Activated CD8-positive, alpha-beta memory T cell treated with anti-CD3 and anti-CD28 coated beads for 4 hours (primary cell): ENCODE measurements around the gene NUP214.
"Not testable (repeated sequence)": the region's sequence is repeated elsewhere in the genome, so short reads cannot be mapped to it uniquely, and the experiment has no call there.

Experiments used
- DNase-seq, 2 donors: peaks; one replicate each; pipeline ENCODE4 v3.0.0-alpha.2; 2020; ENCODE audit warnings: low read depth in 2 of 2

The NUP214 gene

GRCh38 chr9:131233995-131234394, 108.6 kb downstream of the NUP214 start:
- DNase-seq, result no peak

DNA sequence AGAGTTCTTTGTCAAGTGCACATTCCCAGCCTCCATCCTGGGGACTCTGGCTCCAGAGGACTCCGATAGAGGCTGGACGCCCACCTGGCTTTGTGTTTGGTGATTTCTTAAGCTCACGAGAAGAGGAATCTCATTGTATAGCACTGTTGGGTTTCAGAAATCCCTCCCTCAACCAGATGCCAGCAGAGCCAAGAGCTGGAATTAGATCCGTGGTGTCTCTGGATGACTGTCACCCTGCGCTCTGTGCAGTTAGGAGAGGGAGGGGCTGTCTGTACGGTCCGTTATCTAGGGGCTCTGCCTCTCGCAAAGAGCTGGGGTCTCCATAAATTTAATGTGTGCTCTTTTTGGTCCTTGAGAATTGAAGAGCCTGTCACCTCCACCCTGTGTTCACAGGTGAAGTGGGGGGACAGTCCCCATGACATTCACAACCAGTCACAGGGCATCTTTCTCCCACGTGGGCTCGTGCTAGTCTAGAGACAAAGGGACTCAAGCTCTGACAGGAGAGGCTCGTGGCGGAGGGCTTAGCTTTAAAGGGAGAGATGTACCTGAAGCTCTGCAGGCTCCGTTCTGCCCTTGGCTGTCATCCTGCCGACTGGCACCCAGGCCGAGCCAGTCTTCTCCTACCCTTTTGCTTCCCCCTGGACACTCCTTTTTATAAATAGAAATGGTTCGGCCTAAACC, 109.6 kb downstream of the NUP214 start:
- no peak for DNase-seq

GRCh38 chr9:131235480-131235851, 110.1 kb downstream of the NUP214 start:
- no peak for DNase-seq

DNA sequence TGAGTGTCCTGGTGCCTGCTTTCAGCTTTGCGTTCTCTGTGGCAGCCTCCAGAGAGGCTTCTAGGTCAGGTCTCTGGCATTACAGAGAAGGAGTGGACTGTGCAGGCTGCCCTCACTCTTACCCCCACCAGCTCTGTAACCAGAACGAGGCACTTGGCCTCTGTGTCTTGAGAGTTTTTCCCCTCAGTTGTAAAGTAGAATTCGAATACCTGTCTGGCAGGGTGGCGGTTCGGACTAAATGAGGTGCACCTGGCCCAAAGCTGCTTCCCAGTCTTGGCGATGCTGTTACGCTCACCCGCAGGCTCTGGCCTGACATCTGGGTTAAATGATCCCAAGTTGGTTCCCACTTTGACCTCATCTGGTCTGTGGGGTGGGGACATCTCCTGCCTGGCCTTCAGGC, 110.8 kb downstream of the NUP214 start:
- no peak for DNase-seq

- DNase-seq, result no peak
Measured at GRCh38 chr9:131236761-131237160, 111.4 kb downstream of the NUP214 start.

- DNase-seq, result no peak
Measured at GRCh38 chr9:131237291-131237690, 111.9 kb downstream of the NUP214 start.

GRCh38 chr9:131237931-131238401, 112.6 kb downstream of the NUP214 start:
- peak; percentile 61 to 65 for DNase-seq

GRCh38 chr9:131238402-131239021, 113.1 kb downstream of the NUP214 start:
- no peak for DNase-seq

GRCh38 chr9:131239161-131239975, 114.0 kb downstream of the NUP214 start:
- DNase-seq, result no peak

- DNase-seq, result no peak
Measured at GRCh38 chr9:131240047-131240921, 114.9 kb downstream of the NUP214 start.

- not testable (repeated sequence) for DNase-seq
Measured at GRCh38 chr9:131244331-131244730, 118.9 kb downstream of the NUP214 start.

- no peak for DNase-seq
Measured at GRCh38 chr9:131246618-131247017, 121.2 kb downstream of the NUP214 start.

DNA sequence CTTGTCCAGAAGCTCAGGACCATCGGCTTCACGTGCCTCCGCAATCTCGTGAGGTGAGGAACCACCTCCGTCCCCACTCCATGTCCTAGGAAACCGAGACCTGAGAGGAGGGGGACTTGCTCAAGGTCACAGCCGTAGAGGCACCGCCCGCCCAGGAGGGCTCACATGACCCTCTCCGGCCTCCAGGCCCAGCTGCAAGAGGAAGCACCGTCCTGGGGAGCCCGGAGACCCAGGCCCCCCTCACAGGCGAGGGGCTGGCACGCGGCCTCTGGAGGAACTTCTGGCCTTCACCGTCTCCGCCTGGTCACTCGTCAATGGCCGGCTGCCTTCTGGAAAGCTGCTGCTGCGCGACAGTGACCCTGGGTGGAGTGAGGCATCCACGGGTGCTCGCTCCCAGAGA, 126.7 kb downstream of the NUP214 start:
- no peak for DNase-seq

DNA sequence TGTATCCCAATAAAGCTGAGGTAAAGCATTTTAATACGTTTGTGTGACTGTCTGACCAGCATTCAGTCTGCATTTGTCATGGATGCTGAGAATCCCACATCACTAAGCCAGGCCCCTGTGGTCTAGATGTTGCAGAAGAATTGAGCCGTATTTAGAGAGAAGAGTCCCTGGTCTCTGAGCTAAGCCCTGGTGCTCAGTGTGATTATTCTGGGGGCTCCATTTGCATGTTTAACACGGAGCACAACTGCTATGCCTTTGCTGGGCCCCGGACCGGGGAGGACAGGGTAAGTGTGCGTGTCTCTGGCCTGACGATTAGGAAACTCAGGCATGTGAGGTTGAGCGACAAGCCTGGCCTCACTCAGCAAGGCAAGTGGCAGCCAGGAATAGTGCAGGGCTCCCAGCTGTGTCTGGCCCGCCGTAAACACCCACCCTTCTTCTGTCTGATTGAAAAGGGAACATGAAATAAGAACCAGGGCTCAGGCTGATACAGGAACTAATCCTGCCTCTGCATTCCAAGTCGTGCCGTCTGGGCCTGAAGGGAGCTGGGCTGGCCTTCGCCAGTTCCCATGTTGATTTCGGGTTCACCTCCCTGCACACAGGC, 128.6 kb downstream of the NUP214 start:
- no peak for DNase-seq

DNA sequence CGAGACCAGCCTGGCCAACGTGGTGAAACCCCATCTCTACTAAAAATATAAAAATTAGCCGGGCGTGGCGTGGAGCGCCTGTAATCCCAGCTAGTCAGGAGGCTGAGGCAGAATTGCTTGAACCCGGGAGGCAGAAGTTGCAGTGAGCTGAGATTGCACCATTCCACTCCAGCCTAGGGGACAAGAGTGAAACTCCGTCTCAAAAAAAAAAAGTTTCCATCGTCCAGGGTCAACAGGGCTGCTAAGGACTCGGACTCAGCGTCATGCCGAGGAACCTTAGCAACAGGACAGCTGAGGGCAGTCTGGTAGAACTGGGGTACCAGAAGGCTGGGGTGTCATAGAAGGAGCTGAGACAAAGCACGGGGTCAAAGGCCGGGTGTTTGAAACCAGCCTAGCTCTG, 129.2 kb downstream of the NUP214 start:
- DNase-seq, result no peak

DNA sequence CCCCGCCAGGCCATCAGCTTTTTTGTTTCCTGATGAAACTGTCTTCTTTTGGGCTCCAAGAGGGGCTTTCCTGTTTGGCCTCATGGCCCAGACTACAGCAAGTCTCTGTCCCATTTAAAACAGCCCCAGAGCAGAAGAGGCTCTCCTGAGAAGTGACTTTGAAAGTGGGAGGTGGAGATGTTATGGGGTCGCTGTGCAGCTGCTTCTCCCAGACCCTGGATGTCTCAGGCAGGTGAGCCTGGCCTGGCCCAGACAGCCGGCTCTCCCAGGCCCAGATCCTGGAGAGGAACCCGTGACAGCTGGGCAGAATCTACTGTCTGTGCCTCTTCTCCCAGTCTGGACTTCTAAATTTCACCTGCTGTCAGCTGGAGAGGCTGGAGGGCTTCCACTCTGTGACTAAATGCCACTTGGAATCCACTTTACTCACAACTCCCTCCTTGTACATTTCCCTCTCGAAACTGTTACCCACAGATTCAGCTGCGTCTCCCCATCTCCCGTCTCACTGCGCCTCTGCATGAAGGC, 130.4 kb downstream of the NUP214 start:
- no peak for DNase-seq

- DNase-seq, result no peak
Measured at GRCh38 chr9:131257266-131258025, 132.1 kb downstream of the NUP214 start.

DNA sequence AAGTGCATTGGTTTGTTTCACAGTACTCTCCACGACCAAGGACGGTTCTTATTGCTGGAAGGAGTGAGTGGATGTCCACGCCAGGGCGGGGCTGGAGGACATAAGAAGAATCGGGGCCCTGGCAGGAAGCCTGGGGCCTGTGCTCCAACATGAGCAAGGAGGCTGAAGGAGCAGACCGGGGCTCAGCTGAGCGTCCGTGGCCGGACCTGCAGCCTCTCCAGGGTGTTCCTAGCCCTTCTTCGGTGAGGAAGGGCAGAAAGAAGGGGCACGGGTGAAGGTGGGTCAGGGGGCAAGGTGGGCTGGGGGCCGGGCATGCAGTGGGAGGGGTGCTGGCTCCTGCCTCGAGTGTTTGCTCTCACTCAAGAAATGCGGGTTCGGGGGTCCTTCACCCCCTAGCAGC, 132.8 kb downstream of the NUP214 start:
- DNase-seq, result no peak

- DNase-seq, result no peak
Measured at GRCh38 chr9:131258698-131259431, 133.5 kb downstream of the NUP214 start.
